Mesothelial cell of epicardium (in vitro differentiated cells): ENCODE results near the gene GPR180. TPM values are rescaled to one million over a fixed set of nuclear protein-coding genes. Genes with fewer than 3 reads are reported as not detected.

Experiments
- DNase-seq, 2 experiments: peaks; one replicate each; pipeline ENCODE4 v3.0.0; 2021; ENCODE audit warnings: low spot score in 2 of 2; ENCODE audit not compliant: unreplicated experiment in 2 of 2
- H3K27ac Mint-ChIP-seq: 2 replicates; pipeline ENCODE4 v1.8.0; 2021; ENCODE audit warnings: mixed read lengths
- H3K27me3 Mint-ChIP-seq: 2 replicates; pipeline ENCODE4 v1.8.0; 2021; ENCODE audit warnings: low read depth, mixed read lengths
- H3K36me3 Mint-ChIP-seq: 2 replicates; pipeline ENCODE4 v1.8.0; 2021; ENCODE audit warnings: mixed read lengths
- H3K4me1 Mint-ChIP-seq: 2 replicates; pipeline ENCODE4 v1.8.0; 2021; ENCODE audit warnings: mixed read lengths
- H3K4me3 Mint-ChIP-seq: 2 replicates; pipeline ENCODE4 v1.8.0; 2021; ENCODE audit warnings: mild to moderate bottlenecking, moderate library complexity, mixed read lengths
- H3K9me3 Mint-ChIP-seq: 2 replicates; pipeline ENCODE4 v1.8.0; 2021; ENCODE audit warnings: mixed read lengths
- total RNA-seq: library from RNA; stranded (reverse); gene quantifications from 3 replicates; pipeline ENCODE4 v1.2.1, GENCODE V29; 2021
- TF ChIP-seq, protein P1 (sequence below): fragments of 200-600 bp; sonication (generic); IDR thresholded peaks from one replicate; pipeline ENCODE4 v1.5.0; 2021; ENCODE audit warnings: antibody characterized with exemption; ENCODE audit not compliant: unreplicated experiment

GPR180 gene
- total RNA-seq, 1 donor from 2014 or later: 6.5 TPM

DNA sequence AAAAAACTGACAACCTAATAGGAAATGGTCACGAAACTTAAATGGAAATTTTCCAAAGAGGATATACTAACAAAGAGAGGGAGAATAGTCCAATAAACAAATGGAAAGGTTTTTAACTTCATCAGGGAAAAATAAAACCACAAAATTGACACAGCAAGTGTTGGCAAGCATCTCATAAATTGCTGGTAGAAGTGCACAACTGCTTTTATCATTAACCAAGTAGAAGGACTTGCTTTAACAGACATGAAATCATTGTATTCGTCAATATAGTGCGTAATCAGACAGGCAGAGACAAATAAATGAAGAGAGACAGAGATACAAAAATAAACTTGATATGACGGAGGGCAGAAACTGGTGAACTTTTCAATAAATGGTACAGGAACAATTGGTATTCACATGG is 13.1 kb upstream of the GPR180 start:
- Mint-ChIP-seq H3K27ac (no peak overlapping the region), H3K36me3 (peaks cover 34% of the 10 kb centered on the region), H3K4me1 (no peaks in the 10 kb centered on the region), H3K4me3 (no peak overlapping the region), H3K27me3 (no peaks in the 10 kb centered on the region), H3K9me3 (peaks cover 6% of the 10 kb centered on the region)
- TF ChIP-seq, protein P1, sequence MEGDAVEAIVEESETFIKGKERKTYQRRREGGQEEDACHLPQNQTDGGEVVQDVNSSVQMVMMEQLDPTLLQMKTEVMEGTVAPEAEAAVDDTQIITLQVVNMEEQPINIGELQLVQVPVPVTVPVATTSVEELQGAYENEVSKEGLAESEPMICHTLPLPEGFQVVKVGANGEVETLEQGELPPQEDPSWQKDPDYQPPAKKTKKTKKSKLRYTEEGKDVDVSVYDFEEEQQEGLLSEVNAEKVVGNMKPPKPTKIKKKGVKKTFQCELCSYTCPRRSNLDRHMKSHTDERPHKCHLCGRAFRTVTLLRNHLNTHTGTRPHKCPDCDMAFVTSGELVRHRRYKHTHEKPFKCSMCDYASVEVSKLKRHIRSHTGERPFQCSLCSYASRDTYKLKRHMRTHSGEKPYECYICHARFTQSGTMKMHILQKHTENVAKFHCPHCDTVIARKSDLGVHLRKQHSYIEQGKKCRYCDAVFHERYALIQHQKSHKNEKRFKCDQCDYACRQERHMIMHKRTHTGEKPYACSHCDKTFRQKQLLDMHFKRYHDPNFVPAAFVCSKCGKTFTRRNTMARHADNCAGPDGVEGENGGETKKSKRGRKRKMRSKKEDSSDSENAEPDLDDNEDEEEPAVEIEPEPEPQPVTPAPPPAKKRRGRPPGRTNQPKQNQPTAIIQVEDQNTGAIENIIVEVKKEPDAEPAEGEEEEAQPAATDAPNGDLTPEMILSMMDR: no peak
- no peak for DNase-seq

DNA sequence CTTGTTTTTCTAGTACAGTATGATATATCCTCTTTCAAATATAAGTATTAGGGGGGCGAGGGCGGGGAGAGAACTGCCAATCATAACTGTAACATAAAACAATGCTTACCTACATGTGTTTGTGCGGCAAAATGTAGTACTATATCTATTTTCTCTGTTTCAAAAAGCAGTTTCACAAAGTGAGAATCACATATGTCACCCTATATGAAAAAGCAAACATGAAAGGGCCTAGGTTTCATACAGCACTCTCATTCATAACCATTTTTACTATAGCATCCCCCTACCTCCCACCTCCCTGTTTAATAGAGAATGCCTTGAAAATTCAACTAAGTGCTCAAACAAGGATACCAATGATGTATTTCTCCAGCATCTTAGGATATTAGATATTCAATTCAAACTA is 10.9 kb upstream of the GPR180 start:
- no peak overlapping the region for H3K27ac Mint-ChIP-seq
- H3K9me3 Mint-ChIP-seq: no peaks in the 10 kb centered on the region
- peaks cover 17% of the 10 kb centered on the region for H3K4me1 Mint-ChIP-seq
- TF ChIP-seq, protein P1: no peak
- peaks cover 19% of the 10 kb centered on the region for H3K36me3 Mint-ChIP-seq
- DNase-seq: no peak
- no peak overlapping the region for H3K4me3 Mint-ChIP-seq
- no peaks in the 10 kb centered on the region for H3K27me3 Mint-ChIP-seq

DNA sequence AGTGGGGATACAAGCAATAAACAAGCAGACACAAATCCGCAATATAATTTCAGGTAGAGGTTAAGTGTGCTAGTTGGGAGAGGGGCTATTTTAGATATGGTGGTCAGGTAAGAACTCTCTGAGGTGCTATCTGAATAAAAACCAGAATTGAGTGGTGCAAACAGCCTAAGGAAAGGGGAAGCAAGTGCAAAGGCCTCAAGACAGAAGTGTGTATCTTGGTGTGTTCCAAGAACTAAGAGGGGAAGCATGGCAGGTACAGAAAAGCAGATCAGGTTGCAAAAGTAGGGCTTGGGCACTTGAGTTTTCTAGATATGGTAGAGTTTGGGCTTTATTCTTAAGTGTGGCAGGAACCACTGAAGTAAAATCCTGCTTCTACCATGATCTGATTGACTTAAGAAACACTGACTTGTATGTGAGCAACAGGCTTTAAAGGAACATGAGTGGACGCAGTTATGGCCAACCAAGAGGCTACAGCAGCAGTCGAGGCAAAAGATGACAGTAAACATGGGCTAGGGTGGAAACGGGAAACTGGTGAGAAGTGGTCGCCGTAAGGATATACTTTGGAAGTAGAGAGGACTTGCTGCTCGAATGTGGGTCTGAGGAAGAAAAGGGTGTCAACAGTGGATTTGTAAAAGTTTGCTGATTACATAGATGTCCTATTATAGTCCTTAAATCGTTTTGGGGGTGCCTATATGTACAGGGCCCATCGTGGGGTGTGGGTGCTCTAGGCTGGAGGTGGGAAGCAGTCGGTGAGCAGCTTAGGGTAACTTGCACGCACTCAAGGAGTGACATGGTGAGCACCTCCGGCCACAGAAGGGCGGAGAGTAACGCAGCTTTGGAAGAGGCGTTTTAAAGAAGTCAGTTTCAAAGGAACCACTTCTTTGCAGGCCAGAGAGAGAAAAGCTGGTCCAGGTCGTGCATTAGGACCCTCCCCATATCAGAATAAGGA is 6.4 kb upstream of the GPR180 start:
- H3K27me3 Mint-ChIP-seq: no peaks in the 10 kb centered on the region
- TF ChIP-seq, protein P1: no peak
- peak in 1 of 2 experiments; percentile 41 for DNase-seq
- H3K4me1 Mint-ChIP-seq: peaks cover 21% of the 10 kb centered on the region
- peaks cover 7% of the 10 kb centered on the region for H3K36me3 Mint-ChIP-seq
- peak overlapping the region; percentile 90 for H3K4me3 Mint-ChIP-seq
- H3K27ac Mint-ChIP-seq: peak overlapping the region; percentile 93
- no peaks in the 10 kb centered on the region for H3K9me3 Mint-ChIP-seq

DNA sequence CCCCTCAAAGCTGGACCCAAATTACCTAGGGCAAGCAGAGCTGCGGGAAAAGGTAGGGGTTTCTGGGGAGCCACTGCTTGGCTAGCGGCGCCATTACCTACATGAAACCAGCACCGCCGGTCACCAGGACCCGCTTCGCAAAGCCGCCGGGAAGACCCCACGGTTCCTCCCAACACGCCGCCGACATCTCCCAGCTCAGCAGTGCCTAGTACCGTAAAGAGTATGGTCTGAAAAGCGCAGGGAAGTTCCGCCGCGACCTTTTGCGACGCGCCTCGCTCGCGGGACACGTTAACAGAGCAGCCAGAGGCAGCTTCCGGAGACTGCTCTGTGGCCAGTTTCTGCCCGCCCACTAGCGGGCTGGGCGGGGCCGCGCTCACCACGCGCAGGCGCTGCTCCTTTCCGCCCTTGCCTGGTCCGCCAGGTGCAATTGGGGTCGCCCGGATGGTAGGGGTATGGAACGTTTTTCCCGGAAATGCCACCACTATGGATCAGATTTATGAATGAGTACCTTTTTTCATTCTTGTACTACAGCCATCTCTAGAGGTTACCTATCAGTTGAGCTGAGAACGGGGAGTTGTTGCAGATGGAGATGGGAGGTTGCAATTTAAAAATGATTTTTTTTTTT is 5.6 kb upstream of the GPR180 start, which contains the start of gene TGDS:
TSS of gene TGDS (minus strand) at position 203 of the 625 bp plus-strand sequence. CDS start at position 187, 16 bp downstream.
- peaks cover 5% of the 10 kb centered on the region for H3K36me3 Mint-ChIP-seq
- H3K4me1 Mint-ChIP-seq: peaks cover 21% of the 10 kb centered on the region
- DNase-seq: peak; percentile 61 to 81
- H3K27ac Mint-ChIP-seq: peak within 1 kb of the TSS; percentile 93
- TF ChIP-seq, protein P1: no peak
- no peaks in the 10 kb centered on the region for H3K27me3 Mint-ChIP-seq
- H3K9me3 Mint-ChIP-seq: peaks cover 5% of the 10 kb centered on the region
- peak within 1 kb of the TSS; percentile 90 for H3K4me3 Mint-ChIP-seq

DNA sequence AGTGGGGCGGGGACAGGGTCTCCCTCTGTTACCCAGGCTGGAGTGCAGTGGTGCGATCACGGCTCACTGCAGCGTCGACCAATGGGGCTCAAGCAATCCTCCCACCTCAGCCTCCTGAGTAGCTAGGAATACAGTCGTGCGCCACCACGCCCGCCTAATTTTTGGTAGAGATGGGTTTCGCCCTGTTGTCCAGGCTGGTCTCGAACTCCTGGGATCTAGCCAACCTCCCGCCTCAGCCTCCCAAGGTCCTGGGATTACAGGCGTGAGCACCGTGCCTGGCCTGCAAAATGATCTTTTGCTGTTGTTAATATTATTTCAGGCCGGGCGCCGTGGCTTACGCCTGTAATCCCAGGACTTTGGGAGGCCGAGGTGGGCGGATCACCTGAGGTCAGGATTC is 5.1 kb upstream of the GPR180 start:
- TF ChIP-seq, protein P1: no peak
- no peaks in the 10 kb centered on the region for H3K27me3 Mint-ChIP-seq
- H3K4me3 Mint-ChIP-seq: peak overlapping the region; percentile 90
- no peak for DNase-seq
- H3K36me3 Mint-ChIP-seq: peaks cover 5% of the 10 kb centered on the region
- H3K4me1 Mint-ChIP-seq: peaks cover 21% of the 10 kb centered on the region
- no peak overlapping the region for H3K27ac Mint-ChIP-seq
- H3K9me3 Mint-ChIP-seq: peaks cover 5% of the 10 kb centered on the region
